HG03558 (cell line): ENCODE data around the gene B4GALT3.

Experiments
- ATAC-seq: cut with Tn5 transposase; IDR thresholded peaks from one replicate; pipeline ENCODE4 v1.9.1; 2021; ENCODE audit warnings: moderate number of reproducible peaks; ENCODE audit not compliant: unreplicated experiment; ENCODE audit errors: extremely low read depth

B4GALT3 gene

GRCh38 chr1:161206411-161207140 lies 29.3 kb upstream of the B4GALT3 start:
- no peak for ATAC-seq

DNA sequence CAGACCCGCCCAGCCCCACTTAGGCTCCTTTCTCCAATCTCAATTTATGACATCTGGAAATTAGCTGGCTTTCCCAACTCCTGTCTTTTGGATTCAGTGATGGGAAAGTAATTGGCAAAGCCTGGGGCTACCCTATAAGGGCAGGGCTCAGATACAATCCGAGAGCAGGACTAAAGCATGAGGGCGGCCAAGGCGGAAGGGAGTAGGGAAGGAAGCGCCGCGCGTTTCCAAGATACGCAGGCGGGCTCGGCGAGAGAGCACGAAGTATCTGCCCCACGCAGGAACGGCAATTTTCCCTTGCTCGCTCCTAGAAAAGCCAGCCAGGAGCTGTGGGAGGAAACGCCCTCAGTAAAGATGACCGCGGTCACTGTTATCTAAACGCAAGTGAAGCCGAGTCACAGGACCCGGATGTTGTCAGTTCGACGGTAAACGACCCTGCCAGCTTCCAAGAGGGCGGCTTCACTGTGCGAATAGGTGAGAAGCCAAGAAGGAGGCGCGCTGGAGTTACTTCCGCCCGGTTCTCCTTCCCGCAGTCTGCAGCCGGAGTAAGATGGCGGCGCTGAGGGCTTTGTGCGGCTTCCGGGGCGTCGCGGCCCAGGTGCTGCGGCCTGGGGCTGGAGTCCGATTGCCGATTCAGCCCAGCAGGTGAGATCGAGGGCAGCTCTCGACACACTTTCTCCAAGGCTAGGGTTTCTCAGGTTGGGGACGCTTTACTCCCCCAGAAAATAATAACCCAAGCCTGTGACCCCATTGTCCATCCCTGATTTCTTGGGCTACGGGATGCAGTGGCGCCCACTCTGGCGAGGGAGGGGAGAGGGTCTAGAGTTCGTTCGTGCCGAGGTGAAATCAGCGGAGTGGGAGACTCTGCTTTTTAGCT lies 24.8 kb upstream of the B4GALT3 start, which contains the start of gene NDUFS2:
TSS of gene NDUFS2 (plus strand) at position 532 of the 877 bp plus-strand sequence. CDS start at position 551, 19 bp downstream.
- ATAC-seq = peak; percentile 64

DNA sequence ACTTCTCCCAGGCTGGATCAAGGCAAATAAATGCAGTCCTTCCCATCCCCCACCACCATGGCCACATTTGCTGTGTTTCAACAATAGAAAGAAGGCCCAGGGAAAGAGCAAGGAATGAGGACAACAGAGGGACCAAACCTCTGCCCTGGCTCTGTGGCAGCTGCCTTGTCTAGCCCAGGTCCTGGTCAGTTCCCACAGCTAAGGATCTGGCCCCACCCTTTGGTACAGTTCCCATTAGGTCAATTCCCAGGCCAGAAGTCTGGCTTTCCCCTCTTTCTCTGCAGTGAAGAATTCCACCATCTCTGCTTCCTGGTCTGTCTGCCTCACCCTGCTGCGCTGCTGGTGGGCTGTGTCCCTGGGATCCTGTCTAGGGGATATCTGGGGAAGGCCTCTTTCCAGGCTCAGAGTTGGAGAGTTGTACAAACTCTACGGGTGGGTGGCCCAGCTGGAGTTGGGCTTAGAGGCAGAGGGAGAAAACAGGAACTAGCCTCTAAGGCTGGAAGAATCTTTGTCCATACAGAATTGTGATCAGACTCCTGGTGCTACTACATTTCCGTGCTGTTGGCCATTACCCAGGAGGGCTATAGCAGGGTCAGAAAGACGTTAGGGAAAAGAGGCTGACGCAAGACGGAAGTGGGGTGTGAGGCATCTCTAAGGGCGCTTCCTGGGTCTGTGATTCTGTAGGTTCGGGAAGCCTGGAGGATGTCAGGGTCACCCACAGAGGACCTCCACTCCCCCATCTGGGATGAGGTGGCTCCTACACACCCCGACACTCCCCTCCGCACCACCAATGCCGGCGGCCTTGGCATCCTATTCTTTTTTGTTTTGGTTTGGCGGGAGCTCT lies 23.9 kb upstream of the B4GALT3 start:
- no peak for ATAC-seq

GRCh38 chr1:161200421-161200991 lies 23.2 kb upstream of the B4GALT3 start:
- no peak for ATAC-seq

DNA sequence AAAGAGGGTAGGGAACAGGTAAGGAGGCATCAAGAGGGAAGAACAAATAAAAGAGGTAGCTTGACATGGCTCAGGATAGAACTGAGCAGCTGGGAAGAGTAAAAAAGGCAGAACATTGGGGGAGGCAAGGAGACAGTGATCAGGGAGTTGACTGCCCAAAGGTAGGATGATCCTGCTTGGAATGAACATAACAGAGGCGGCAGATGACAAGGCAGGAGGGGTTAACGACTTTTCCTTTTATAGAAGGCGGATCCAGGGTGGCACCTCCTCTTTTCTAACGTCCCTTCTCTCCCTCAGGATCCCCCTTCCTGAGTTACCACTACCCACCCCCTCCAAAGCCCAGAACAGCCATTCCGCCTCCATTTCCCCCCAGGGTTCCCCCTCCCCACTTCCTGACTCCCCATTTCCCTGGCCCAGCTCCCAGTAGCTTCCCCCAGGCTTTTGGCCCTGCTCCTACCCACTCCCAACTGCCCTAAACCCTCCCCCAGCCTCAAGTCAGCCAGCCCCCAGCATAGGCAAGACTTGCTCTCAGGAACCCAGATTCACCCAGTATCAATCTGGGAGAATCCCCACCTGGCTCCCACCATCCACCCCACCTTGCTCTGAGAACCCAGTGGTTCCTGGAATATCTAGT lies 22.3 kb upstream of the B4GALT3 start:
- no peak for ATAC-seq

GRCh38 chr1:161198897-161199431 lies 21.7 kb upstream of the B4GALT3 start, which contains the start of gene ADAMTS4:
TSS of gene ADAMTS4 (minus strand) at chr1:161199054. CDS start at chr1:161198627, 427 bp downstream.
- no peak for ATAC-seq

DNA sequence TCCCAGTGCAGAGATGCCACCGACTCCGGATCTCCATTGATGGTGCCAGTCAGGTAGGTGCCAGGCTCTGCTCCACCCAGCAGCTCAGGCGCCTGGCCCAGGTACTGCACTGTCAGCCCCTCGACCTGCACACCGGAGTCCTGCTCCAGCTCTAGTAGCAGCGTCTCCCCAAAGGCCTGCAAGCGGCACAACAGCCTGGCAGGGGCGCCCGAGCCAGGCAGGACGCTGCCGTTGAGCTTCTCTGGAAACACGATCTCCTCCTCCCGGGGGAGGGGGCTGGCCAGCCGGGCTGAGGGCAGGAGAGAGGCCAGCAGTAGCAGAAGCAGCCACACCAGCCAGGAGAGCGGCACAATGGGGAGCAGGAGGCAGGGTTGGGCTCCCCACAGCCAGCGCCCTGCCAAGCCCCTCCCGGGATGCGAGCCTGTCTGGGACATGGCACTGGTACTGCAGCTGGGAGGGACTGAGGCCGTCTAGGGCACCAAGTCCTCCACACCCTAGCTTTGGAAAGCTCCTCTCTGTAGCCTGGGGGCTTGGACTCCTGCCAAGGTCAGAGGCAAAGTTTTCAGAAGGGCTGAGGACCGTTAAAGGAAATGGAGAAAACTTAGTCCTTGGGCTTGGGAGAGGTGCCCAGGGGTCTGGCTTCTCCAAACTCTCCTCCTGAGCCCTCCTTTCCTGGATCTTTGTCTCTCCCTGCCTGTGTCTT lies 21.0 kb upstream of the B4GALT3 start:
- ATAC-seq = no peak

GRCh38 chr1:161197560-161198193 lies 20.4 kb upstream of the B4GALT3 start:
- ATAC-seq = no peak

- no peak for ATAC-seq
Observed at GRCh38 chr1:161196521-161197451, 19.5 kb upstream of the B4GALT3 start.

DNA sequence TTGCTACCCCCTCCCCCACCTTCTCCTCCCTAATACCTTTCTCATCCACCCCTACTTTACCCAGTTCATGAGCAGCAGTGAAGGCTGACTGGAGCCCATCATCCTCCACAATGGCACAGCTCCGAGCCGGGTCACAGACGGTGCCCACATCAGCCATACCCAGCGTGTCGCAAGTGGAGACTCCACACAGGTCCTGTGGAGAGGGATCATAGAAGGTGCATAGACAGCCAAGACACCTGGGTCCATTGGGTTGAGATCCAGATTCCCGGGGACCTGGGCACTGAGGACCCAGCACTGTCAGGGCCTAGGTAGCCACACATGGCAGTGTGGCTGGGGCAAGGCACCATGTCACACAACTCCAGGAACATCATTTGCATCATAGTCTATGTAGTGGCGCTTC lies 18.8 kb upstream of the B4GALT3 start:
- ATAC-seq = no peak

- no peak for ATAC-seq
Observed at GRCh38 chr1:161195171-161195570, 17.9 kb upstream of the B4GALT3 start.

DNA sequence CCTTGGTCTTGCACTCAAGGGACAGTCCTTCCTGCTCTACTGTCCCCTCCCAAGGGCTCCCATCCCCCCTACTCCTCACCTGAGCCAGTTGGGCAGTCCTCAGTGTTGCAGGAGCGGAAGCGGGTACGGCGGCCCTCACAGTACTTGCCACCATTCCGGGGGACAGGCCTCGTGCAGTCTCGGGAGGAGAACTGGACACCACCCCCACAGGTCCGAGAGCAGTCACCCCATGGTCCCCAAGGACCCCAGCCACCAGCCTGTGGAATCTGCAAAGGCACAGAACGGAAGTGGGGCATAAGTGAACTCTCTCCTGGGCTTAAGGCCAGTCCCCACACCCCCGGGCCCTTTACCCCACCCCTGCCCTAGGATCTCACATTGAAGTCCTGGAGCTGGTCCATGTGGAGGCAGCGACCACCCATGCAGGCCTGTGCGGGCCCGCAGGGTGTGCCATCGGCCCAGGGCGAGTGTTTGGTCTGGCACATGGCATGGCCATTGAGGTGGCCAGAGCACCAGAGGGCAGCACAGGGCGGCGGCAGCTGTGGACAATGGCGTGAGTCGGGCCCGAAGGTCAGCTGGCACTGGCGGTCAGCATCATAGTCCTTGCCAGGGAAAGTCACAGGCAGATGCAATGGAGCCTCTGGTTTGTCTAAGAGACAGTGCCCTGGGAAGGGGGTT lies 16.4 kb upstream of the B4GALT3 start:
- no peak for ATAC-seq

- peak; percentile 44 for ATAC-seq
Observed at GRCh38 chr1:161192476-161193465, 15.5 kb upstream of the B4GALT3 start.

DNA sequence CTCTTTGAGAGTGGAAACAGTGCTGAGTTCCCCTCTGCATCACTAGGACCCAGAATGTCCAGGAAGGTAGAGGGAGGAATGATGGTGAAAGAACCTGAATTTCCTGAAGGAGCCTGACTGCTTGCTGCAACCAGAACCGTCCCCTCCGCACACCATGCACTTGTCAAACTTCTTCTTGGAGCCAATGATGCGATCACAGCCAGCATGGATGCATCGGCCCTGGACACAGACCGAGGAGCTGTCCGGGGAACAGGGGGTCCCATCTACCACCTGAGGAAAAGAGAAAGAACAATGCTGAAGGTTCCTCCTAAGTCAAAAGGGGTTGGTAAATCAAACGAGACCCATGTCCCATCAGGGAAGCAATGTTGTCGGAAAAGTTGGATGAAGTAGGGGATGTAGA lies 14.7 kb upstream of the B4GALT3 start:
- ATAC-seq = no peak

- no peak for ATAC-seq
Observed at GRCh38 chr1:161190962-161191521, 13.7 kb upstream of the B4GALT3 start.
